Panc1 (cell line): ENCODE results near the gene MOB2. TPM values are rescaled to one million over a fixed set of nuclear protein-coding genes. Genes with fewer than 3 reads are reported as not detected.

Experiments used
- ATAC-seq: fragments of 200-7000 bp; cut with Tn5 transposase; 2 replicates; pipeline ENCODE4 v1.9.1; 2020; ENCODE audit warnings: mild to moderate bottlenecking, moderate library complexity
- BruUV-seq: library from RNA; stranded (reverse); fragments of 400-500 nt; replicated peaks from 2 replicates; lab custom pipeline; 2021; lab: Mats Ljungman, UMichigan
- CTCF ChIA-PET: fragments of 300-600 bp; sonication (Branson Sonifier 250); formaldehyde crosslinking; loops from one replicate; lab custom pipeline; 2022; ENCODE audit warnings: antibody characterized with exemption; lab: Charles Lee
- POLR2A ChIA-PET: fragments of 300-600 bp; sonication (Branson Sonifier 250); formaldehyde crosslinking; loops from one replicate; lab custom pipeline; 2022; ENCODE audit warnings: antibody characterized with exemption; lab: Charles Lee
- DNase-seq: peaks from one replicate; pipeline ENCODE4 v3.0.0-alpha.2; 2010; ENCODE audit warnings: low read depth, low spot score
- H3K27ac ChIP-seq: 2 replicates; pipeline ENCODE4 v1.5.1; 2011; ENCODE audit warnings: mild to moderate bottlenecking, low read length, inconsistent platforms
- H3K27me3 ChIP-seq: fragments of 200-500 bp; sonication (Bioruptor generic); 2 replicates; pipeline ENCODE4 v1.6.0; 2014; ENCODE audit warnings: low read length, inconsistent platforms; ENCODE audit not compliant: control insufficient read depth, insufficient read depth
- H3K36me3 ChIP-seq: fragments of 200-500 bp; sonication (Bioruptor generic); 2 replicates; pipeline ENCODE4 v1.5.1; 2014; ENCODE audit warnings: inconsistent platforms, mild to moderate bottlenecking, low read length, moderate library complexity; ENCODE audit not compliant: control insufficient read depth, insufficient read depth
- H3K4me1 ChIP-seq: 2 replicates; pipeline ENCODE4 v1.5.1; 2011; ENCODE audit warnings: inconsistent platforms, mild to moderate bottlenecking, low read length, moderate library complexity; ENCODE audit not compliant: control insufficient read depth, insufficient read depth
- H3K4me3 ChIP-seq, 2 experiments: 2 replicates each; pipeline ENCODE4 v1.5.1; 2011 to 2012; ENCODE audit warnings: low read depth in 2 of 2, low read length in 2 of 2, mild to moderate bottlenecking in 2 of 2, inconsistent platforms in 1 of 2, moderate library complexity in 1 of 2
- H3K9me3 ChIP-seq: fragments of 200-500 bp; sonication (Bioruptor generic); 2 replicates; pipeline ENCODE4 v1.5.1; 2014; ENCODE audit warnings: low read depth, mild to moderate bottlenecking, inconsistent platforms, low read length, moderate library complexity; ENCODE audit not compliant: control insufficient read depth, insufficient read depth
- POLR2AphosphoS5 ChIP-seq: IDR thresholded peaks from 2 replicates; pipeline ENCODE4 v1.6.1; 2012; ENCODE audit warnings: mild to moderate bottlenecking, low read depth, low read length, moderate library complexity
- SIN3A ChIP-seq: IDR thresholded peaks from 2 replicates; pipeline ENCODE4 v1.6.1; 2012; ENCODE audit warnings: low read depth, mild to moderate bottlenecking, low read length, moderate library complexity, borderline replicate concordance; ENCODE audit not compliant: insufficient read depth
- TCF7L2 ChIP-seq: IDR thresholded peaks from 2 replicates; pipeline ENCODE4 v1.6.1; 2011; ENCODE audit warnings: mild to moderate bottlenecking, low read depth, low read length, inconsistent platforms
- in situ Hi-C: cut with HindIII; loops from 2 replicates; pipeline ENCODE4 v1.10.0; 2016; ENCODE audit warnings: low sequenced_read_pairs, low pct_unique_long_range_greater_than_20kb
- intact Hi-C: fragments of 100-400 bp; cut with micrococcal nuclease; formaldehyde crosslinking; loops from one replicate; pipeline ENCODE4 v1.10.0; 2022; ENCODE audit not compliant: unreplicated experiment
- total RNA-seq: library from RNA; stranded (reverse); gene quantifications from one replicate; pipeline ENCODE4 v1.2.1, GENCODE V29; 2021; ENCODE audit not compliant: unreplicated experiment
- TF ChIP-seq, protein P1 (sequence below), 2 experiments: IDR thresholded peaks; 2 replicates each; pipeline ENCODE4 v1.6.1; 2011 to 2012; ENCODE audit warnings: low read depth in 2 of 2, control low read depth in 1 of 2, low read length in 1 of 2, mild to moderate bottlenecking in 1 of 2, moderate library complexity in 1 of 2; ENCODE audit not compliant: insufficient read depth in 1 of 2
- TF ChIP-seq, protein P2 (sequence below): fragments of 450-650 bp; IDR thresholded peaks from 2 replicates; pipeline ENCODE4 v1.5.1; 2017; ENCODE audit warnings: mild to moderate bottlenecking

The MOB2 gene
- total RNA-seq, 1 experiment from 2014 or later: 51.2 TPM

DNA sequence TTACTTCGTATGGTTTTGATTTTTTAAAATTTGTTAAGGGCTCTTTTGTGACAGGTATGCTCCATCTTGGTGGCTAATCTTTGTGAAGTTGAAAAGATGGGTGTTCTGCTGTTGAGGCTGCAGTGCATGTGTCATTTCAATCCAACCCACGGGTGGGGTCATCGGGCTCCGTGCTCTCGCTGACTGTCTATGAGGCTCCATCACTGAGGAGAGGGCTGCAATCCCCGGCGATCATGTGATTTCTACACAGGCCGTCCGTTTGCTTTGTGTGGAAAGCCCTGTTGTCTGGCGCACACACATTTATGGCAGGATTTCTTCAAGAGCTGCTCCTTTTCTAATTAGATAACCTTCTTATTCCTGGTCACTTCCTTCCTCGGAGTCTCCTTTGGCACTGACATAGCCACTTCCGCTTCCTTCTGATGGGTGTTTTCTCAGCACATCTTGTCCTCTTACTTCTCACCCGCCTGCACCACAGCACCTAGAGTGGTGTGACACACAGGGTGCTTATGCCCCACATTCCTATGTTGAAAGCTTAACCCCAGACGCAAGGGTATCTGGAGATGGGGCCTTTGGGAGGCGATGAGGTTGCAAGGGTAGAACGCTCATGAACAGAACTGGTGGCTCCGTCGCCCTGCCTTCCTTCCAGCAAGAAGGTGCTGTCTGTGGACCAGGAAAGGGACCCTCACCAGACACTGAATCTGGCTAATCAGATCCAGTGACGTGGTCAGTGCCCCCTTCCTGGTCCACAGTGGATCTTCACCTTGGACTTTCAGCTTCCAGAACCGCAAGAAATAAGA, 9.4 kb downstream of the MOB2 start:
- no TSS peak for BruUV-seq
- intact Hi-C loops (no loop called here), in situ Hi-C loops (no loop called here)
- ATAC-seq (no peak), DNase-seq (no peak)
- no peaks in the 10 kb centered on the region for H3K9me3 ChIP-seq
- no peaks in the 10 kb centered on the region for H3K27me3 ChIP-seq
- TF ChIP-seq SIN3A: no peak
- TF ChIP-seq, protein P1, sequence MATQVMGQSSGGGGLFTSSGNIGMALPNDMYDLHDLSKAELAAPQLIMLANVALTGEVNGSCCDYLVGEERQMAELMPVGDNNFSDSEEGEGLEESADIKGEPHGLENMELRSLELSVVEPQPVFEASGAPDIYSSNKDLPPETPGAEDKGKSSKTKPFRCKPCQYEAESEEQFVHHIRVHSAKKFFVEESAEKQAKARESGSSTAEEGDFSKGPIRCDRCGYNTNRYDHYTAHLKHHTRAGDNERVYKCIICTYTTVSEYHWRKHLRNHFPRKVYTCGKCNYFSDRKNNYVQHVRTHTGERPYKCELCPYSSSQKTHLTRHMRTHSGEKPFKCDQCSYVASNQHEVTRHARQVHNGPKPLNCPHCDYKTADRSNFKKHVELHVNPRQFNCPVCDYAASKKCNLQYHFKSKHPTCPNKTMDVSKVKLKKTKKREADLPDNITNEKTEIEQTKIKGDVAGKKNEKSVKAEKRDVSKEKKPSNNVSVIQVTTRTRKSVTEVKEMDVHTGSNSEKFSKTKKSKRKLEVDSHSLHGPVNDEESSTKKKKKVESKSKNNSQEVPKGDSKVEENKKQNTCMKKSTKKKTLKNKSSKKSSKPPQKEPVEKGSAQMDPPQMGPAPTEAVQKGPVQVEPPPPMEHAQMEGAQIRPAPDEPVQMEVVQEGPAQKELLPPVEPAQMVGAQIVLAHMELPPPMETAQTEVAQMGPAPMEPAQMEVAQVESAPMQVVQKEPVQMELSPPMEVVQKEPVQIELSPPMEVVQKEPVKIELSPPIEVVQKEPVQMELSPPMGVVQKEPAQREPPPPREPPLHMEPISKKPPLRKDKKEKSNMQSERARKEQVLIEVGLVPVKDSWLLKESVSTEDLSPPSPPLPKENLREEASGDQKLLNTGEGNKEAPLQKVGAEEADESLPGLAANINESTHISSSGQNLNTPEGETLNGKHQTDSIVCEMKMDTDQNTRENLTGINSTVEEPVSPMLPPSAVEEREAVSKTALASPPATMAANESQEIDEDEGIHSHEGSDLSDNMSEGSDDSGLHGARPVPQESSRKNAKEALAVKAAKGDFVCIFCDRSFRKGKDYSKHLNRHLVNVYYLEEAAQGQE (IDR thresholded peaks at IDR 0.05; ENCODE audit: insufficient read depth in 1 of 2, low read depth in 2 of 2, low read length in 1 of 2): no peak
- TF ChIP-seq, protein P2, sequence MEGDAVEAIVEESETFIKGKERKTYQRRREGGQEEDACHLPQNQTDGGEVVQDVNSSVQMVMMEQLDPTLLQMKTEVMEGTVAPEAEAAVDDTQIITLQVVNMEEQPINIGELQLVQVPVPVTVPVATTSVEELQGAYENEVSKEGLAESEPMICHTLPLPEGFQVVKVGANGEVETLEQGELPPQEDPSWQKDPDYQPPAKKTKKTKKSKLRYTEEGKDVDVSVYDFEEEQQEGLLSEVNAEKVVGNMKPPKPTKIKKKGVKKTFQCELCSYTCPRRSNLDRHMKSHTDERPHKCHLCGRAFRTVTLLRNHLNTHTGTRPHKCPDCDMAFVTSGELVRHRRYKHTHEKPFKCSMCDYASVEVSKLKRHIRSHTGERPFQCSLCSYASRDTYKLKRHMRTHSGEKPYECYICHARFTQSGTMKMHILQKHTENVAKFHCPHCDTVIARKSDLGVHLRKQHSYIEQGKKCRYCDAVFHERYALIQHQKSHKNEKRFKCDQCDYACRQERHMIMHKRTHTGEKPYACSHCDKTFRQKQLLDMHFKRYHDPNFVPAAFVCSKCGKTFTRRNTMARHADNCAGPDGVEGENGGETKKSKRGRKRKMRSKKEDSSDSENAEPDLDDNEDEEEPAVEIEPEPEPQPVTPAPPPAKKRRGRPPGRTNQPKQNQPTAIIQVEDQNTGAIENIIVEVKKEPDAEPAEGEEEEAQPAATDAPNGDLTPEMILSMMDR: no peak
- no peak for TF ChIP-seq POLR2AphosphoS5
- no peak for TF ChIP-seq TCF7L2
- H3K36me3 ChIP-seq: no peaks in the 10 kb centered on the region
- ChIA-PET CTCF (interaction anchor here (0.5 kb wide), 1 partner anchor 11 kb away, joined by 3 read pairs; no protein-coding TSS in a partner anchor), POLR2A (no interaction called here)
- no peak overlapping the region for H3K27ac ChIP-seq
- no peak overlapping the region for H3K4me3 ChIP-seq
- no peaks in the 10 kb centered on the region for H3K4me1 ChIP-seq

DNA sequence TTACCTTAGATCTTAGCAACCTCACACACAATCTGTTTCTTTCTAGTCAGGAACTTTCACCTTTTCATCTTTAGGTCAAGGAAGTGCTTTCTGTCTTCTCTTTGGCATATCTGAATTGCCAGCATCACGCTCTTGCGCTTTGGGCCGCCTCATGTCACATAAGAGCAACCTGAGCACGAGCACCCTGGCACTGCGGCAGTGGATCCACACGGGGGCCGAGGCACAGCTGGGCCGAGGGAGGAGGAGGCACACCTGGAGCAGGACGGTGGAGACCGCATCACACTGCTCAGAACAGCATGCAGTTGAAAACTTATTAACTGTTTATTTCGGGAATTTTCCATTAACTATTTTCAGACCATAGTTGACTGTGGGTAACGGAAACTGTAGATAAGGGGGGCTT, 10.7 kb downstream of the MOB2 start:
- Histone ChIP-seq H3K27ac (no peak overlapping the region), H3K9me3 (no peaks in the 10 kb centered on the region), H3K27me3 (no peaks in the 10 kb centered on the region), H3K4me3 (no peak overlapping the region), H3K4me1 (no peaks in the 10 kb centered on the region), H3K36me3 (no peaks in the 10 kb centered on the region)
- no peak for ATAC-seq
- DNase-seq: no peak
- in situ Hi-C loops: no loop called here
- BruUV-seq: no TSS peak
- CTCF ChIA-PET: no interaction called here
- POLR2A ChIA-PET: no interaction called here
- TF ChIP-seq, protein P2: no peak
- TF ChIP-seq, protein P1 (IDR thresholded peaks at IDR 0.05; ENCODE audit: insufficient read depth in 1 of 2, low read depth in 2 of 2, low read length in 1 of 2): no peak
- TF ChIP-seq TCF7L2: no peak
- TF ChIP-seq POLR2AphosphoS5: no peak
- intact Hi-C loops: no loop called here
